LNCaP clone FGC (cell line): ENCODE measurements around the gene DIRAS1.

Source experiments
- DNase-seq: peaks from one replicate; pipeline ENCODE4 v3.0.0-alpha.2; 2011; ENCODE audit warnings: low read depth
- H3K4me3 ChIP-seq: 2 replicates; pipeline ENCODE4 v1.5.1; 2011; ENCODE audit warnings: mild to moderate bottlenecking, low read depth, low read length, control low read depth
- CTCF ChIP-seq: IDR thresholded peaks from 2 replicates; pipeline ENCODE4 v1.5.1; 2012; ENCODE audit warnings: mild to moderate bottlenecking; ENCODE audit not compliant: control insufficient read depth, insufficient read depth; ENCODE audit errors: extremely low read depth

DIRAS1 gene

GRCh38 chr19:2726904-2727639, 5.9 kb upstream of the DIRAS1 start:
- TF ChIP-seq CTCF: no peak
- H3K4me3 ChIP-seq: no peak overlapping the region
- no peak for DNase-seq

GRCh38 chr19:2726160-2726855, 5.1 kb upstream of the DIRAS1 start:
- no peak for TF ChIP-seq CTCF
- H3K4me3 ChIP-seq: no peak overlapping the region
- no peak for DNase-seq

GRCh38 chr19:2724148-2724557, 3.0 kb upstream of the DIRAS1 start:
- no peak overlapping the region for H3K4me3 ChIP-seq
- no peak for DNase-seq
- no peak for TF ChIP-seq CTCF

GRCh38 chr19:2723747-2724146, 2.6 kb upstream of the DIRAS1 start:
- DNase-seq: no peak
- H3K4me3 ChIP-seq: no peak overlapping the region
- no peak for TF ChIP-seq CTCF

- no peak overlapping the region for H3K4me3 ChIP-seq
- TF ChIP-seq CTCF: no peak
These were observed 2.2 kb upstream of the DIRAS1 start for GRCh38 chr19:2723345-2723715.

GRCh38 chr19:2722541-2723344, 1.6 kb upstream of the DIRAS1 start:
- no peak for DNase-seq
- no peak overlapping the region for H3K4me3 ChIP-seq
- no peak for TF ChIP-seq CTCF

More at GRCh38 chr19:2723345-2723715, 2.2 kb upstream of the DIRAS1 start:
- DNase-seq: no peak
